Vagina (tissue), 2 donors: ENCODE data around the gene SPHKAP.

Experiments used
- POLR2A ChIP-seq, 2 donors: fragments of 450-650 bp; IDR thresholded peaks; one replicate each; pipeline ENCODE4 v1.6.1; 2017; ENCODE audit warnings: antibody characterized with exemption in 2 of 2, mild to moderate bottlenecking in 2 of 2, moderate library complexity in 2 of 2
- POLR2AphosphoS5 ChIP-seq, 2 donors: sonication (generic); formaldehyde crosslinking; IDR thresholded peaks; one replicate each; pipeline ENCODE4 v1.9.0; 2017; ENCODE audit warnings: antibody characterized with exemption in 2 of 2, mild to moderate bottlenecking in 2 of 2, low read depth in 1 of 2; ENCODE audit not compliant: insufficient read depth in 1 of 2
- TF ChIP-seq, protein P1 (sequence below), 3 experiments: fragments of 450-650 bp in 2 of 3; fragments of 200-600 bp in 1 of 3; sonication (generic) in 1 of 3; IDR thresholded peaks; one replicate each; pipeline ENCODE4 v1.5.1; 2017 to 2019; ENCODE audit warnings: antibody characterized with exemption in 3 of 3, mild to moderate bottlenecking in 2 of 3, moderate library complexity in 2 of 3

DNA sequence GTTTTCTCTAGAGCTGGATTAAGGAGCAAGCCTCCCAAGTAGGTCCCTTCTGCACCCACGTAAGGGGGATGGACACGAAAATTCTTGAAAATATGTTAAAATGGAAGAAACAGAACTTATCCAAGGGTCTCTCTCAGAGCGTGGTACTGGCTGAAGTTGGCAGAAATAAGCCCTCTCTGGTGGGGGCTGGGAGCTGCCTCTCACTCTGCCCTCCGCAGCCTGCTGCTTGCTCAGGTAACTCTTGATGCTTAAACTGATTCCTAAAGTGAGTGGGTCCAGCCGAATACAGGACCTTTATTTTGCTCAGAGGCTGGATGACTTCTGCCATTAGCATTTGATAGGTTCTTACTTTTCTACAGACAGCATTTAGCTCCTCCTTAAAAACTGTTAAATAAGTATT, 78.1 kb downstream of the SPHKAP start:
- TF ChIP-seq, protein P1, sequence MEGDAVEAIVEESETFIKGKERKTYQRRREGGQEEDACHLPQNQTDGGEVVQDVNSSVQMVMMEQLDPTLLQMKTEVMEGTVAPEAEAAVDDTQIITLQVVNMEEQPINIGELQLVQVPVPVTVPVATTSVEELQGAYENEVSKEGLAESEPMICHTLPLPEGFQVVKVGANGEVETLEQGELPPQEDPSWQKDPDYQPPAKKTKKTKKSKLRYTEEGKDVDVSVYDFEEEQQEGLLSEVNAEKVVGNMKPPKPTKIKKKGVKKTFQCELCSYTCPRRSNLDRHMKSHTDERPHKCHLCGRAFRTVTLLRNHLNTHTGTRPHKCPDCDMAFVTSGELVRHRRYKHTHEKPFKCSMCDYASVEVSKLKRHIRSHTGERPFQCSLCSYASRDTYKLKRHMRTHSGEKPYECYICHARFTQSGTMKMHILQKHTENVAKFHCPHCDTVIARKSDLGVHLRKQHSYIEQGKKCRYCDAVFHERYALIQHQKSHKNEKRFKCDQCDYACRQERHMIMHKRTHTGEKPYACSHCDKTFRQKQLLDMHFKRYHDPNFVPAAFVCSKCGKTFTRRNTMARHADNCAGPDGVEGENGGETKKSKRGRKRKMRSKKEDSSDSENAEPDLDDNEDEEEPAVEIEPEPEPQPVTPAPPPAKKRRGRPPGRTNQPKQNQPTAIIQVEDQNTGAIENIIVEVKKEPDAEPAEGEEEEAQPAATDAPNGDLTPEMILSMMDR (IDR thresholded peaks at IDR 0.05), result no peak
- no peak for TF ChIP-seq POLR2A (IDR thresholded peaks at IDR 0.05)
- TF ChIP-seq POLR2AphosphoS5 (IDR thresholded peaks at IDR 0.05; ENCODE audit: insufficient read depth in 1 of 2, low read depth in 1 of 2), result no peak
